DMS153 treated with DMSO at 0.1 percent for 48 hours (cell line): ENCODE data around the gene VMAC.
A peak's percentile ranks its signal among the peaks of the same experiment; 100 is the strongest.
"Not testable (repeated sequence)": the region's sequence is repeated elsewhere in the genome, so short reads cannot be mapped to it uniquely, and the experiment has no call there.

Source experiments
- DNase-seq: peaks from one replicate; lab custom pipeline; 2025; ENCODE audit not compliant: unreplicated experiment; lab: John Stamatoyannopoulos, UW

Gene VMAC, protein sequence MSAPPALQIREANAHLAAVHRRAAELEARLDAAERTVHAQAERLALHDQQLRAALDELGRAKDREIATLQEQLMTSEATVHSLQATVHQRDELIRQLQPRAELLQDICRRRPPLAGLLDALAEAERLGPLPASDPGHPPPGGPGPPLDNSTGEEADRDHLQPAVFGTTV

DNA sequence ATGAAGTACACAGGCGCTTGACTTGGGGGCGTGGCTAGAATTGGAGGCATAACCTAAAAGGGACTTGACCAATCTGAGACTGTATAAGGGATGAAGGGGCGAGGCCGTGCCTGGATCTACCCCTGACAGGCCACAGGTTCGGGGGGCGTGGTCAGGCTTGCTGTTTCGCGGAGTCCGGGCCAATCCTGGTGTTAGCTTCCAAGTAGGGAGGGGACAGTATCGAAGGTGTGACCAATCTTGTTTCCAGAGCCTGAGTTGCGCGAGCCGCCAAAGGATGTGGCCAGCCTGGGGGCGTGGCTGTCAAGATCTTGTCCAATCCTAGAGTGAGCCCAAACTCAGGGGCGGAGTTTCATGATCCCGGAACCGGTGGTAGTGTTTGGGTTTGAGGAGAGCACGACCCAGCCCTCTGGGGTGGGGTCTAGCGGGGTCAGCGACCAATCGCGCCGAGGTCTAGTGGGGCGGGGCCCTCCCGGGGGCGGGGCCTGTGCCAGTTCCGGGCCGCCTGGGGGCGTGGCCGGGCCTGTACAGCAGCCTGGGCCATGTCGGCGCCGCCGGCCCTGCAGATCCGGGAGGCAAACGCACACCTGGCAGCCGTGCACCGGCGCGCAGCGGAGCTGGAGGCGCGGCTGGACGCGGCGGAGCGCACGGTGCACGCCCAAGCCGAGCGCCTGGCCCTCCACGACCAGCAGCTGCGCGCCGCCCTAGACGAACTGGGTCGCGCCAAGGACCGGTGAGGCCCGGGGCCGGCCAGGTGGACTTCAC, at the start of gene VMAC:
Gene VMAC, plus strand, starts transcription at position 521 of the 762 bp plus-strand sequence. Its CDS starts 19 bp downstream, at position 540.
- peak; percentile 99 for DNase-seq

DNA sequence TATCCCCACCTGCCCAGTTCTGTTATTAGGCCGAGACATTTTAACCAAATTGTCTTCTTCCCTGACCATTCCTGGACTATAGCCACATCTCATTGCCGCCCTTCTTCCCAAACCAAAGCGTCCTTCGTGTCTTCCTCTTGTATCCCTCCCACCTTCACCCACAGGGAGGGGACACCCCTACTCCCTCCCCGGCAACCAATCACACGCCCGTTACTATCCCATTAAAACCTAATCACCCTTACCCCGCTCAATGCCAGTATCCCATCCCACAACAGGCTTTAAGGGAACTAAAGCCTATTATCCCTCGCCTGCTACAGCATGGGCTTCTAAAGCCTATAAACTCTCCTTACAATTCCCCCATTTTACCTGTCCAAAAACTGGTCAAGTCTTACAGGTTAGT, 49.5 kb upstream of the VMAC start:
- not testable (repeated sequence) for DNase-seq

DNA sequence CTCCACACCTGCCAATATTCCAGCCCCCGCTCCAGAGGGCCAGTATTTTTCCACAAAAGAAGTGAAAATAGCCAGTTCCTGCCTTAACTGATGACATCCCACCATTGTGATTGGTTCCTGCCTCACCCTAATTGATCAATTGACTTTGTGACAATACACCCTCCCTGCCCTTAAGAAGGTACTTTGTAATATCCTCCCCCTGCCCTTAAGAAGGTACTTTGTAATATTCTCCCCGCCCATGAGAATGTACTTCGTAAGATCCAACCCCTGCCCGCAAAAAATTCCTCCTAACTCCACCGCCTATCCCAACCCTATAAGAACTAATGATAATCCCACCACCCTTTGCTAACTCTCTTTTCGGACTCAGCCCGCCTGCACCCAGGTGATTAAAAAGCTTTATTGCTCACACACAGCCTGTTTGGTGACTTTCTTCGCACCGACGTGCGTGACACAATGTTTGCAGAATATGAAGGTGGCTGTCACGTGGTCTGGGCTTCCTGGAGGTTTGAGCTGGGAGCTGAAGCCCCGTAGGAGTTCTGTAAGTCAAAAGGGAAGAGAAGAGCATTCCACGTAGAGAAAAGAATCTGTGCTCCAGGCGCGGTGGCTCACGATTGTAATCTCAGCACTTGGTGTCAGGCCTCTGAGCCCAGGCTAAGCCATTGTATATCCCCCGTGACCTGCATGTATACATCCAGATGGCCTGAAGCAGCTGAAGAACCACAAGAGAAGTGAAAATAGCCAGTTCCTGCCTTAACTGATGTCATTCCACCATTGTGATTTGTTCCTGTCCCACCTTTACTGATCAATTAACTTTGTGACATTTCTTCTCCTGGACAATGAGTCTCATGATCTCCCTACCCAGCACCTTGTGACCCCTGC, 47.2 kb upstream of the VMAC start:
- no peak for DNase-seq

DNA sequence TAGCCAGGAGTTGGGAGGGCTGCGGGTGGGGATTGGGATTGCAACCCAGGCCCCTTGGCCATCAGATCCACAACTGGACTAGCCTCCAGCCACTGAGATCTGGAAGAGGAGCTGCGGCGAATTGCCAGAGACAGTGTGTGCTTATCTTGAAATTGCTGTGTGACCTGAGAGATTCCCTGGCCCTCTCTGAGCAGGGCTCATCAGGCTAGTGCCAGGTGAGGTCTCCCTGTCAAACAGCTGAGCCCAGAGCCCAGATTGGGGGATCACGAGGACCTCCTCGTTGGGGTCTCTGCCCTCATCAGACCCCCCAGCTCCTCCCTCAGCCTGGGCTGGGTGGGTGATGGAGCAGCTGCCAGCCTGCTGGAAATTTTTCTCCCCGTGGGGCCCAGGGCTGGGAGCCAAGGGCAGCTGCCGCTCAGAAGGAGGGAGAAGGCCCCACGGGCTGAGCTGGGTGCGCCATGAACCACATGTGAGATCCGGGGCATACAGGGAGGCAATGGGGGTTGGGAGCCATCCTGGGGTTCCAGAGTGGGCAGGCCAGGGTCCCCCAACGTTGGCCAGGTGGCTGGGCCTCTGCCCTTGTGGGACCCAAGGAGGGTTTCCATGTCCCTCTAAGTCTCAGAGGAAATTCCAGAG, 41.5 kb upstream of the VMAC start:
- DNase-seq = no peak

DNA sequence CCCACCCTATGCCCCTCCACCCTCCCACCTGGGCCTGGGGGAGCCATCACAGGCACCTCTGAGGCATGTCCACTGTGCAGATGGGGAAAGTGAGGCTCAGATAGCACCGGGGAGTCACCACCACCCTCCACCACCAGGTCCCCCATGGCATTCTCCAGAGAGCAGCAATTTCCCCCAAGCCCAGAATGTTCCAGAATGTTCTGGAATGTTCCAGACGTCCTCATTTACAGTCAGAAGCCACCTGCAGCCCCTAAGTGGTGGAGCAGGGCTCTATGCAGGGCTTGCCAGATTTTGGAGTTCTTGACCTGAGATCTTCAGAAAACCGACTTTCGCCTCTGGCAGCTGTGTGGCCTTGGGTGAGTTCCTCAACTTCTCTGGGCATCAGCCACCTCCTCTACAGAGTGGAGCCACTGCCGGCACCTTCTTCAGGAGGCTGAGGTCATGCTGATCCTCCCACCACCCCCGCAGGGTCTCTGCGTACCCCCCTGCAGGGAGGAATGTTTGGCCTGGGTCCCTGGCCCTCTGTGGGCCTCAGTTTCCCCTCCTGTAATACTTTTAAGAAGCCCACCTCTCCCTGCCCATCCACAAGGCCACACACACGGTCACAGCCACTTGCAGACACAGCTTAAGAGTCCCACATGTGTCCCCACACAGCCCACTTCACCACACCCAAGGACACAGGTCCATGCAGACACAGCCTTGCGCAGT, 40.5 kb upstream of the VMAC start:
- no peak for DNase-seq

DNA sequence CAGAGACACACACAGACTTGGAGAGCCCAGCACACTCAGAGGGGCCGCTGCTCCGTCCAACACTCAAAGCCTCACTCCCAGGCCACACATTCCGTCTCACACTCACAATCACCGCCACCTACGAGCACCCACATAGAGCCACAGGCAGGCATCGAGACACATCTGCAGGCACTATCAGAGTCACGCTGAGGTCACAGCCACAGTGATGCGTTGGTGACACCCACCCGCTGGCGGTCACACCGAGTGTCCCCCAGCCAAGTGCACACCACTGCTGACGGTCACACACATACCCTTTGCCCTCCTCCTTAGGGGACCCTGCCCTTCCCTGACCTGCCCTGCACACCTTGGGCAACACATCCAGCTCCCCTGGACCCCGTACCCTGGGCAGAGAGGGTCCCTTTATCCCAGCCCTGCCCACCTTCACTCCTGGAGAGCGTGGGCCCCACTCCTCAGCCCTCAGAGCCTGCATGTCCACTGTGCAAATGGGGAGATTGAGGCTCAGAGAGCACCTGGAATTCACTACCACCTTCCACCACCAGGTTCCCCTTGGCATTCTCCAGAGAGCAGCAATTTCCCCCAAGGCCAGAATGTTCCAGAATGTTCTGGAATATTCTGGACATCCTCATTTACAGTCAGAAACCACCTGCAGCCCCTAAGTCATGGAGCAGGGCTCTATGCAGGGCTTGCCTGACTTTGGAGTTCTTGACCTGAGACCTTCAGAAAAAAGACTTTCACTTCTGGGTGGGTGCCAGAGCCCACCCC, 39.8 kb upstream of the VMAC start:
- no peak for DNase-seq

DNA sequence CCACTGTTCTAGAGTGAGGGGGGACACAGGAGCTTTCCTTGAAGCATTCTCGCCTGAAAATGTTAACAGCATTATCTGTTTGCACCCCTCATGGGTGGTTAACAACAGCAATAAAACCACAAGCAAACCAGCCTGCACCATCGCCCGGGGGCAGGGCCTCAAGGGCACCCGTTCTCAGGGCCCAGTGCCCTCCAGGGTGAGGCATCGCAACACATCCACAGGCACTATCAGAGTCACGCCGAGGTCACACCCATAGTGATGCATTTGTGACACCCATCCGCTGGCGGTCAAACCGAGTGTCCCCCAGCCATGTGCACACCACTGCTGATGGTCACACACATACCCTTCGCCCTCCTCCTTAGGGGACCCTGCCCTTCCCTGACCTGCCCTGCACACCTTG, 38.9 kb upstream of the VMAC start:
- no peak for DNase-seq

DNA sequence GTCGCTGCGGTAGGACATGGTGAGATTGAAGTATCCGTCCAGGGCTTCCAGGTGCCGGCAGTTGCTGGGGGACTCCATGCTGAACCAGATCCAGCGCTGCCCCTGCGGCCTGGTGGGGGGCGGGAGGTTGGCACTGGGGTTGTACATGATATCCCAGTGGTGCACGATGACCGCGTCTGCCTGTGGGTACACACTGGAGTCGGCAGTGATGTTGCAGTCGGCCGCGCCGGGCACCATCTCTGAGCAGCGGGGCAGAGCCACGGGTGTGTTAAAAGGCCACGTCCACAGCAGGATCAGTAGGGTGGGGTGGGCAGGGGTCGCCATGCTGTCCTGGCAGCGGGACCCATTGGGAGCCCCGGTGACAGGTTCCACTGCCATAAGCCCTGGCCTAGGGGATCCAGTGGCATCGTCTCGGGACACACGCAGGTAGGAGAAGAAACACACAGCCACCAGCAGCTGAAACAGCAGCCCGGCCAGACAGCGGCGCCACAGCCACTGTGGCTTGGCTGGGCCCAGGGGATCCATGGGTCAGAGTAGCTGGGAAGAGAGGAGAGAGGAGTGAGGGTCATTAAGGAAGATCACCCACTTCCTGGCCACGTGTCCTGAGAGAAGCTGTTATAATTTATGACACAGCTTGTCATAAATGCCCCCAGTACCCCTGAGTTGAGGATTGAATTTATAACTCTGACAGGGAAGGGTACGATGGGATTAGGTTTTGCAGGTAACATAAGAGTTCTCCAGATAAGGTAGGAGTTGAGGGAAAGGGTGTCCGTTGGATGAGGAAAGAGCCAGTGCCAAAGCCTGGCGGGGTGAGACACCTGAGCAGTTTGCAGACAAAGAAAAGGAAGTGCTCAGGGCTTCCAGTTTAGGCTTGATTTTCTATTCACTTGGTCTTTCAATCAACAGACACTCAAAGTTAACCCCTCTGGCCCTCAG, 37.2 kb upstream of the VMAC start:
- no peak for DNase-seq

DNA sequence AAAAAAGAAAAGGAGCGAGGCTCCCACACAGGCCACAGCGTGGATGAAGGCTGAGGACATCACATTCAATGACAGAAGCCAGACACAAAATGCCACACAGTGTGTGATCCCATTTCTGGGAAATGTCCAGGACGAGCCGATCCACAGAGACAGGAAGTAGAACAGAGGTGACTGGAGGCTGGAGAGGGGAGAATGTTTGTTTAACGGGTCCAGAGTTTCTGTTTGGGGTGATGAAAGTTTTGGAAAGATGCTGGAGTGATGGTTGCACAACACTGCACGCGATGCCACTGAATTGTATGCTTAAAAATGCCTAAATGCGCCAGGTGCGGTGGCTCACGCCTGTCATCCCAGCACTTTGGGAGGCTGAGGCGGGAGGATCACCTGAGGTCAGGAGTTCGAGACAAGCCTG, 33.7 kb upstream of the VMAC start:
- DNase-seq = no peak

DNA sequence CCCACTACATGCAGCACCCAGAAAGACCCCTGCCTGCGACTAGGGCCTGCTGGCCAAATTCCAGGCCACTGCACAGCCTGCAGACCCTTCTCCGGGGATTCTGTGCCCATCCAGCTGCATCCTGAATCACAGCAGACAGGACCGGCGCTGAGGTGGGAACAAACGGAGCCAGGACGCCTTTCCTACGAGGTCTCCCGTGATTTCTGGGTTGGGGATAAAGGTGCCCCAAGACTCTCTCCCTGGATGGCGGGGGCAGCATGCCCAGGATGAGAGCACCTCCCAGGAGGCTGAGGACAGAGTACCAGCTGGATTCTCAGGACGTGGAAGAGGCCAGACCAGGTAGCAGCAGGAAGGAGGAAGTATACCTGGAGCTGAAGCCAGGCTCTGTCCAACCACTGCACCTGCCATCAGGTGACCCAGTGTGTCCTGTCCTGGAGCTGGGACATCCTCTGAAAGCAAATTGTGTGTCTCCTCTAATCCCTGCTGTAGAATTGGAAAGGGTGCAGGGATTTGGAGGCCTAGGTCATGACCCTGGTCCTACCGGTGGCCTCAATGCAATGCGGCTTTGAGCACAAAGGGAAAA, 31.0 kb upstream of the VMAC start:
- DNase-seq = no peak

DNA sequence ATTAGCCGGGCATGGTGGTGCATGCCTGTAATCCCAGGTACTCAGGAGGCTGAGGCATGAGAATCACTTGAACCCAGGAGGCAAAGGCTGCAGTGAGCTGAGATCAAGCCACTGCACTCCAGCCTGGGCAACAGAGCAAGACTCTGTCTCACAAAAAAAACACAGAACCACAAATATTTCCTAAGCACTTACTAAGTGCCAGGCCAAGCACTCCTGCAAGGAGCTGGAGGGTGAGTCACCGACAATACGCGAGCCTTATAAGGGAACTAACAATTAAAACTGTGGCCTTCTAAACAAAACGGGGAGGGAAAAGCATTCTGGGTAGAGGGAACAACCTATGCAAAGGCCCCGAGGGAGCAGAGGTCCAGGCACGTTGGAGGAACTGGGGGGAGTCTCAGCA, 30.2 kb upstream of the VMAC start:
- not testable (repeated sequence) for DNase-seq

DNA sequence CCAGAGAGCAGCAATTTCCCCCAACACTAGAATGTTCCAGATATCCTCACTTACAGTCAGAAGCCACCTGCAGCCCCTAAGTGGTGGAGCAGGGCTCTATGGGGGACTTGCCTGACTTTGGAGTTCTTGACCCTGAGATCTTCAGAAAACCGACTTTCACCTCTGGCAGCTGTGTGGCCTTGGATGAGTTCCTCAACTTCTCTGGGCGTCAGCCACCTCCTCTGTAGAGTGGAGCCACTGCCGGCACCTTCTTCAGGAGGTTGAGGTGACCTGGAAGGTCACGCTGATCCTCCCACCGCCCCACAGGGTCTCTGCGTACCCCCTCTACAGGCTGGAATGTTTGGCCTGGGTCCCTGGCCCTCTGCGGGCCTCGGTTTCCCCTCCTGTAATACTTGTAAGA, 27.2 kb upstream of the VMAC start:
- DNase-seq = no peak

DNA sequence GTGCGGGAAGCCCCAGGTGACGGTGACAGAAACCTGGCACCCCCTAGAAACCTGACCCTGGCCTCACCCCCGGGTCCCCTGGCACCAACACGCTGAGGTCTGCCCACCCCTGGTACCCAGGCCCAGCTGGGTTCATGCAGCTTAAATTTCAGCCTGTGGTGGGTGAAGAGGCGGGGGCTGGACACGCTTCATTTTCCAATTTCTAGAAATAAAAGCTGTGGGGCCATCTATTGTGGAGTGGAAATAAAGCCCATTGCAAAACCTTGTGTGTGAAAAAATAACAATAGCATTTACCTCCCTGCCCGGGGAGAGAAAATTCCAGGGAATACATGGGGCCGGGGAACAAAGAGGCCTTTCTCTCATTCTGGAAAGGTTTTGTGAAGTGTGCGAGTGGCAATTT, 26.8 kb upstream of the VMAC start:
- DNase-seq = no peak

DNA sequence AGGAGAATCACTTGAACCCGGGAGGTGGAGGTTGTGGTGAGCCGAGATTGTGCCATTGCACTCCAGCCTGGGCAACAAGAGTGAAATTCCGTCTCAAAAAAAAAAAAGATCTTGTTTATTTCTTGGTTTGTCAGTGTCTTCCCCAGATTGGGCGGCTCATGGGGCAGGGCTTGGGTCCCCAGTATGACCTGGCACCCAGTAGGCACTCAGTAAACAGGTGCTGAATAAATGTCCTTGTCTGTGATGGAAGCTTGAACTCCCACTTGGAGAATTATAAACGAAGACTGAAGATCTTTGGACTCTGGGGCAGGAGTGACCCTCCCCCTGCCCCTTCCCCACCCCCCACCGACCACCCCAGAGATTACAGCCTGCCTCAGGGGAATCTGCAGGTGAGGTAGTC, 24.5 kb upstream of the VMAC start:
- no peak for DNase-seq

DNA sequence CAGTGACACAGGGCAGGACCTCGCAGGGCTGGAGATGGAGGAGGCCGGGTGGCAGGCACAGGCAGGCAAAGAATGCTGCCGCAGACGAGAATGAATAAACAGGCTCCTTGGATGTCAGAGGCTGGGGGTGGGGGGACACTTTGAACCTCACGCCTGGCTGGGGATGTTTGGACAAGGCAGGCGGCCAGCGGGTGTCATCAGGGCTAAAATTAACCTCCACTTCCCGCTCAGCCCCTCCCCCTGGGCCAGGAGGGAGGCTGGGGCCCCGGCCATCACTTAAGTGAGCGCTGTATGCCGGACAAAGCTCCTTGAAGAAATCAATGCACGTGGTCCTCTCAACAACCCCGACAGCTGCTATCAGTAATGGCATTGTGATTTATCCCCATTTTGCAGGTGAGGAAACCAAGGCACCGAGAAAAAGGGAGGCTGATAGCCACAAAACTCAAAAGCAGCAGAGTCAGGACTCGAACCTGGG, 24.0 kb upstream of the VMAC start:
- no peak for DNase-seq

DNA sequence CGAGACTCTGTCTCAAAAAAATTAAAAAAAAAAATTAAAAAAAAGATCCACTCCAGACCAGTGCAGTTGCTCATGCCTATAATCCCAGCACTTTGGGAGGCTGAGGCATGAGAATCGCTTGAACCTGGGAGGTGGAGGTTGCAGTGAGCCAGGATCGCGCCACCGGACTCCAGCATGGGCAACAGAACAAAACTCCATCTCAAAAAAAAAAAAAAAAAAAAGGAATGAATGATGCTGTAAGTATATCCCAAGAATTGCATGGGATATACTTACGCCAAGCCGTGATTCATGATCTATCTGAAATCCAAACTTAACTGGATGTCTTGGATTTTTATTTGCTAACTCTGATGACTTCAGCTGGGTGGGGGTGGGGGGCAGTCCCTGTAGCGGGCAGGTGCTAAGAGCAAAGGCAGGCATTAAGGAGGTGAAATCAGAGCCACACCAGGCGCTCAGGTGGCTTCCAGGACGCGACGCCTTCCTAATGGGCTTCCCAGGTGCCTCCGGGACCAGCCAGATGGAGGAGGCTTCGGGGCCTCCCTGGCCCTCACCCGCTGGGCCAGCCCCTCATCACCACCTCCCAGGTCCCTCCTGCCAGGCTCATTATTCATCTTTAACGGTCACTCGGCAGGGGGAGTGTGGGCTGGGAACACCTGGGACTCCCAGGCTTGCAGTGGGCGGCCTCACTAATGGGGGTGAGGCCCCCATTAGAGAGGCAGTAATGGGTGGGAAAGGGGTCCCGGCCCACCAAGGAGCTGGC, 23.0 kb upstream of the VMAC start:
- DNase-seq = peak; percentile 11

DNA sequence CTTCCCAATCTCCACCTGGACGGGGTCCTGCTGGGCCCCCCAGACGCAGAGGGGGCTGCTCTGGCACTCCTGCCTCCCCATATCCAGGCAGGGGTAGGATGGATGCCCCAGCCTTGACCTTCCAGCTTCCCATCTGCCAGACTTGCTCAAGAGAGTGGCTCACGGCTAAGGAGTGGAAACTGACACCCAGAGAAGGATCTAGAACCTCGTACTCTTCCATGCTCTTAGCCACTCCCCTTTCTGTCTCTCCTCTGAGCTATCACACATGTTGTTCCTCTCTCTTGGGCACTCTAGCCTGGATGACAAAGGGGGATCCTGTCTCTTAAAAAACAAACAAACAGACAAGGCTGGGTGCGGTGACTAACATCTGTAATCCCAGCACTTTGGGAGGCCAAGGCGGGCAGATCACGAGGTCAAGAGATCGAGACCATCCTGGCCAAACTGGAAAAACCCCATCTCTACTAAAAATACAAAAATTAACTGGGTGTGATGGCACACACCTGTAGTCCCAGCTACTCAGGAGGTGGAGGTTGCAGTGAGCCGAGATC, 22.2 kb upstream of the VMAC start:
- DNase-seq = no peak
